ENCODE measurements around the gene SLC29A3.

Gene SLC29A3

DNA sequence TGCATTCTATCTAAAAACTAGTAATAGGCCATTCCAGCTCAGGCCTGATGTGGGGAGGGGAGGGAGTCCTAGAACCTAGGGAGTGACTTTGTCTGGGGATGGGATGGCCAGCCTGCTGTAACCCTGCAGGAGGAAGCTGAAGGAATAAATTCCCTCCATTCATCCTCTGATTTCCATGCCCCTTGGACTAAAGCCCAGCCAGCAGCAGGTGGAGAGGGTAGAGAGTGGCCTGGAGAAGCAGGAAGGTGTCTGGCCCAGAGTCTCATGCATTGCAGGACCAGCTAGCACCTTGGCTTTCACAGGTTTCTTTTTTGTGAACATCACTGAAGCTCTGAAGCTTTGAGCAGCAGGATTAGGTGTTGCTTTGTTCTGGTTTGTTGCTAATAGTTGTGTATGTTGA lies 44.9 kb downstream of the SLC29A3 start:
- TF ChIP-seq, protein P1, sequence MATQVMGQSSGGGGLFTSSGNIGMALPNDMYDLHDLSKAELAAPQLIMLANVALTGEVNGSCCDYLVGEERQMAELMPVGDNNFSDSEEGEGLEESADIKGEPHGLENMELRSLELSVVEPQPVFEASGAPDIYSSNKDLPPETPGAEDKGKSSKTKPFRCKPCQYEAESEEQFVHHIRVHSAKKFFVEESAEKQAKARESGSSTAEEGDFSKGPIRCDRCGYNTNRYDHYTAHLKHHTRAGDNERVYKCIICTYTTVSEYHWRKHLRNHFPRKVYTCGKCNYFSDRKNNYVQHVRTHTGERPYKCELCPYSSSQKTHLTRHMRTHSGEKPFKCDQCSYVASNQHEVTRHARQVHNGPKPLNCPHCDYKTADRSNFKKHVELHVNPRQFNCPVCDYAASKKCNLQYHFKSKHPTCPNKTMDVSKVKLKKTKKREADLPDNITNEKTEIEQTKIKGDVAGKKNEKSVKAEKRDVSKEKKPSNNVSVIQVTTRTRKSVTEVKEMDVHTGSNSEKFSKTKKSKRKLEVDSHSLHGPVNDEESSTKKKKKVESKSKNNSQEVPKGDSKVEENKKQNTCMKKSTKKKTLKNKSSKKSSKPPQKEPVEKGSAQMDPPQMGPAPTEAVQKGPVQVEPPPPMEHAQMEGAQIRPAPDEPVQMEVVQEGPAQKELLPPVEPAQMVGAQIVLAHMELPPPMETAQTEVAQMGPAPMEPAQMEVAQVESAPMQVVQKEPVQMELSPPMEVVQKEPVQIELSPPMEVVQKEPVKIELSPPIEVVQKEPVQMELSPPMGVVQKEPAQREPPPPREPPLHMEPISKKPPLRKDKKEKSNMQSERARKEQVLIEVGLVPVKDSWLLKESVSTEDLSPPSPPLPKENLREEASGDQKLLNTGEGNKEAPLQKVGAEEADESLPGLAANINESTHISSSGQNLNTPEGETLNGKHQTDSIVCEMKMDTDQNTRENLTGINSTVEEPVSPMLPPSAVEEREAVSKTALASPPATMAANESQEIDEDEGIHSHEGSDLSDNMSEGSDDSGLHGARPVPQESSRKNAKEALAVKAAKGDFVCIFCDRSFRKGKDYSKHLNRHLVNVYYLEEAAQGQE (IDR thresholded peaks at IDR 0.05; ENCODE audit: insufficient read depth in 1 of 2, low read depth in 2 of 2, low read length in 2 of 2) = no peak
- no peak for TF ChIP-seq SIN3A (IDR thresholded peaks at IDR 0.05; ENCODE audit: borderline replicate concordance, insufficient read depth, low read length)
- no peak for TF ChIP-seq FOXP2 (optimal IDR thresholded peaks at IDR 0.05; ENCODE audit: borderline replicate concordance, extremely low read depth, extremely low read length, insufficient read depth)
- TF ChIP-seq POLR2AphosphoS5 (IDR thresholded peaks at IDR 0.05; ENCODE audit: low read depth, low read length) = no peak
- no peak for TF ChIP-seq TAF1 (IDR thresholded peaks at IDR 0.05; ENCODE audit: borderline replicate concordance, insufficient read depth, low read length)

DNA sequence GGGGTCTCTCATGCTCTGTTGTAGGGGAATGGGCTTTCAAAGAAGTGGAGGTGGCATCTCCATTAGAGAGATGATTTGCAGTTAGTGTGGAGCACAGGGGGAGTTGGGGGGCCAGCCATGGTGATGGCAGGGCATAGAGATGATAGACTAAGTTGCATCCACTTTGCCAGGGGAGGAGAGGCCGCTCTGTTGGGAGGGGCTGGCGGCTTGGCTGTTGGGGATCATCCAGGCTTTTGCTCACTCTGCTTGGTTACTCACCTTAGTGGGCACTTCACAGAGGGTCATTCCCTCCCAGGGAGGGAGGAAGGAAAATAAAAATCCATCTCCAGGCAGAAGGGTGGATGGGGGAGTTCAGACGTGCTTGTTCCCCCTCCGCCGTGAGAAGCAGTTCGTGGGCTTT lies 46.3 kb downstream of the SLC29A3 start:
- TF ChIP-seq, protein P1 (IDR thresholded peaks at IDR 0.05; ENCODE audit: insufficient read depth in 1 of 2, low read depth in 2 of 2, low read length in 2 of 2) = no peak
- no peak for TF ChIP-seq TAF1 (IDR thresholded peaks at IDR 0.05; ENCODE audit: borderline replicate concordance, insufficient read depth, low read length)

DNA sequence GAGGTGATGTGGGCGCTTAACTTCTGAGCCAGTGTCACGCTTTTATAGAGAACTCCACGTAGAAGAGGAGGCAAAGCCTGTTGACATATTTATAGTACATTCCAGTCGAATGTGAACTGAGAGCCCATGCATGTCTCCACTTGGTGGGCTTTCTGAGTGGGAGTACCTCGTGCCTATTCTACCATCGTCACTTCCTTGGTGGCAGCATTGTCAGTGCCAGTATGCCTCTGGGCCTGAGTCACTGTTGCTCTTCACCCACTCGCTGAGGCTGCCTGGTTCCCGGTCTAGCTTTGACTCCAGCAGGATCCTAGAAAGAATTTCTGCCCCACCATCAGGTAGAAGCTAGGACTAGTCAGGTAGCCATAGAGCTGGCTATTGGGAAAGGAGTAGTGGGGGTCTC lies 47.6 kb downstream of the SLC29A3 start:
- TF ChIP-seq, protein P1 (IDR thresholded peaks at IDR 0.05; ENCODE audit: insufficient read depth in 1 of 2, low read depth in 2 of 2, low read length in 2 of 2) = no peak
- TF ChIP-seq SIN3A (IDR thresholded peaks at IDR 0.05; ENCODE audit: borderline replicate concordance, insufficient read depth, low read length) (no peak), FOXP2 (optimal IDR thresholded peaks at IDR 0.05; ENCODE audit: borderline replicate concordance, extremely low read depth, extremely low read length, insufficient read depth) (no peak), TAF1 (IDR thresholded peaks at IDR 0.05; ENCODE audit: borderline replicate concordance, insufficient read depth, low read length) (no peak), POLR2AphosphoS5 (IDR thresholded peaks at IDR 0.05; ENCODE audit: low read depth, low read length) (no peak)

- no peak for TF ChIP-seq POLR2AphosphoS5 (IDR thresholded peaks at IDR 0.05; ENCODE audit: low read depth, low read length)
- no peak for TF ChIP-seq SIN3A (IDR thresholded peaks at IDR 0.05; ENCODE audit: borderline replicate concordance, insufficient read depth, low read length)
- no peak for TF ChIP-seq FOXP2 (optimal IDR thresholded peaks at IDR 0.05; ENCODE audit: borderline replicate concordance, extremely low read depth, extremely low read length, insufficient read depth)
- no peak for TF ChIP-seq TAF1 (IDR thresholded peaks at IDR 0.05; ENCODE audit: borderline replicate concordance, insufficient read depth, low read length)
- TF ChIP-seq, protein P1 (IDR thresholded peaks at IDR 0.05; ENCODE audit: insufficient read depth in 1 of 2, low read depth in 2 of 2, low read length in 2 of 2) = no peak
These were observed 48.2 kb downstream of the SLC29A3 start for GRCh38 chr10:71367271-71367670.

DNA sequence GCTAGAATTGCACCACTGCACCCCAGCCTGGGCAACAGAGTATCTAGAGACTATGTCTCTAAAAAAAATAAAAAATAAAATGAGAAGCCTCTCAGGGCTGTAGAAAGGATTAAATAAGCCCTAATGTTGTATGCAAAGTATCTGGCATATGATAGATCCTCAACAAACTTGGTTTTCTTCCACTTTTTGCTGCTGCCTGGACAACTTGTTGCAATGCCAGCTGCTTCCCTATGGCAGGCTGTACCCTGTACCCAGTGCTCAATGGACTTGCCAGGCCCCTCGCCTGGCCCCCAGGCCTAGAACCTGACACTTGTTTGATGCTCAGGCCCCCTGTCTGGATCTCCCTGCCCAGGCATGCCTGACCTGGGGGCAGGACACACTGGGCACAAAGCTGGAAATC lies 49.1 kb downstream of the SLC29A3 start:
- TF ChIP-seq, protein P1 (IDR thresholded peaks at IDR 0.05; ENCODE audit: insufficient read depth in 1 of 2, low read depth in 2 of 2, low read length in 2 of 2) = no peak
- TF ChIP-seq SIN3A (IDR thresholded peaks at IDR 0.05; ENCODE audit: borderline replicate concordance, insufficient read depth, low read length) = no peak
- TF ChIP-seq TAF1 (IDR thresholded peaks at IDR 0.05; ENCODE audit: borderline replicate concordance, insufficient read depth, low read length) = no peak
- TF ChIP-seq FOXP2 (optimal IDR thresholded peaks at IDR 0.05; ENCODE audit: borderline replicate concordance, extremely low read depth, extremely low read length, insufficient read depth) = no peak
- TF ChIP-seq POLR2AphosphoS5 (IDR thresholded peaks at IDR 0.05; ENCODE audit: low read depth, low read length) = no peak

All from PFSK-1 (cell line).